ENCODE results near the gene S100A4.

The S100A4 gene

GRCh38 chr1:153547560-153548551 lies 2.2 kb upstream of the S100A4 start:
- Mint-ChIP-seq H3K4me1 (peaks cover 26% of the 10 kb centered on the region), H3K36me3 (peaks cover 4% of the 10 kb centered on the region), H3K27ac (no peak overlapping the region), H3K9me3 (no peaks in the 10 kb centered on the region), H3K4me3 (no peak overlapping the region), H3K27me3 (peaks cover 2% of the 10 kb centered on the region)
- no peak for ATAC-seq (ENCODE audit: low read depth)
- no peak for DNase-seq (ENCODE audit: low spot score in 2 of 2)

GRCh38 chr1:153546796-153547559 lies 1.4 kb upstream of the S100A4 start:
- peaks cover 4% of the 10 kb centered on the region for H3K36me3 Mint-ChIP-seq
- H3K27ac Mint-ChIP-seq = no peak overlapping the region
- H3K27me3 Mint-ChIP-seq = peaks cover 2% of the 10 kb centered on the region
- DNase-seq (ENCODE audit: low spot score in 2 of 2) (no peak), ATAC-seq (ENCODE audit: low read depth) (no peak)
- H3K9me3 Mint-ChIP-seq = no peaks in the 10 kb centered on the region
- H3K4me1 Mint-ChIP-seq = peaks cover 29% of the 10 kb centered on the region
- no peak overlapping the region for H3K4me3 Mint-ChIP-seq

- Mint-ChIP-seq H3K27ac (no peak overlapping the region), H3K36me3 (peaks cover 4% of the 10 kb centered on the region), H3K4me1 (peaks cover 35% of the 10 kb centered on the region), H3K4me3 (peak overlapping the region; percentile 24), H3K9me3 (no peaks in the 10 kb centered on the region), H3K27me3 (peaks cover 2% of the 10 kb centered on the region)
- DNase-seq (ENCODE audit: low spot score in 2 of 2) = no peak
- no peak for ATAC-seq (ENCODE audit: low read depth)
Measured at GRCh38 chr1:153546371-153546770, 765 bp upstream of the S100A4 start.

- Mint-ChIP-seq H3K4me1 (peaks cover 53% of the 10 kb centered on the region), H3K36me3 (peaks cover 4% of the 10 kb centered on the region), H3K4me3 (peak overlapping the region; percentile 91), H3K9me3 (no peaks in the 10 kb centered on the region), H3K27ac (peak overlapping the region; percentile 90), H3K27me3 (no peaks in the 10 kb centered on the region)
- DNase-seq (ENCODE audit: low spot score in 2 of 2) = no peak
- ATAC-seq (ENCODE audit: low read depth) = no peak
Measured at GRCh38 chr1:153544453-153545066, 1.0 kb downstream of the S100A4 start.

- no peak for ATAC-seq (ENCODE audit: low read depth)
- Mint-ChIP-seq H3K4me1 (peaks cover 55% of the 10 kb centered on the region), H3K9me3 (no peaks in the 10 kb centered on the region), H3K4me3 (no peak overlapping the region), H3K36me3 (peaks cover 4% of the 10 kb centered on the region), H3K27me3 (no peaks in the 10 kb centered on the region), H3K27ac (no peak overlapping the region)
- DNase-seq (ENCODE audit: low spot score in 2 of 2) = no peak
Measured at GRCh38 chr1:153543736-153544135, 1.9 kb downstream of the S100A4 start.

GRCh38 chr1:153542956-153543711 lies 2.5 kb downstream of the S100A4 start:
- Mint-ChIP-seq H3K27ac (no peak overlapping the region), H3K36me3 (peaks cover 4% of the 10 kb centered on the region), H3K4me3 (no peak overlapping the region), H3K27me3 (no peaks in the 10 kb centered on the region), H3K4me1 (peaks cover 55% of the 10 kb centered on the region), H3K9me3 (no peaks in the 10 kb centered on the region)
- DNase-seq (ENCODE audit: low spot score in 2 of 2) (no peak), ATAC-seq (ENCODE audit: low read depth) (no peak)

- H3K27ac Mint-ChIP-seq = peak overlapping the region; percentile 51
- H3K36me3 Mint-ChIP-seq = peaks cover 4% of the 10 kb centered on the region
- no peak for DNase-seq (ENCODE audit: low spot score in 2 of 2)
- H3K4me3 Mint-ChIP-seq = peak overlapping the region; percentile 61
- no peak for ATAC-seq (ENCODE audit: low read depth)
- peaks cover 56% of the 10 kb centered on the region for H3K4me1 Mint-ChIP-seq
- H3K9me3 Mint-ChIP-seq = no peaks in the 10 kb centered on the region
- H3K27me3 Mint-ChIP-seq = no peaks in the 10 kb centered on the region
Measured at GRCh38 chr1:153541641-153542590, 3.7 kb downstream of the S100A4 start.

- Mint-ChIP-seq H3K36me3 (peaks cover 4% of the 10 kb centered on the region), H3K4me1 (peaks cover 58% of the 10 kb centered on the region), H3K9me3 (no peaks in the 10 kb centered on the region), H3K27me3 (no peaks in the 10 kb centered on the region), H3K4me3 (peak within 1 kb of the TSS; percentile 61), H3K27ac (peak within 1 kb of the TSS; percentile 51)
- ATAC-seq (ENCODE audit: low read depth) = peak; percentile 35
- DNase-seq (ENCODE audit: low spot score in 2 of 2) = no peak
Measured at GRCh38 chr1:153540394-153541361, 4.9 kb downstream of the S100A4 start, which contains the start of gene S100A5. TSS of gene S100A5 (minus strand) at chr1:153540934. CDS start at chr1:153540191, 743 bp downstream.

- Mint-ChIP-seq H3K4me3 (no peak overlapping the region), H3K4me1 (peaks cover 54% of the 10 kb centered on the region), H3K9me3 (no peaks in the 10 kb centered on the region), H3K27ac (peak overlapping the region; percentile 10), H3K36me3 (peaks cover 5% of the 10 kb centered on the region), H3K27me3 (no peaks in the 10 kb centered on the region)
- ATAC-seq (ENCODE audit: low read depth) = no peak
- DNase-seq (ENCODE audit: low spot score in 2 of 2) = no peak
Measured at GRCh38 chr1:153539395-153540093, 6.1 kb downstream of the S100A4 start.

- ATAC-seq (ENCODE audit: low read depth) (no peak), DNase-seq (ENCODE audit: low spot score in 2 of 2) (no peak)
- no peaks in the 10 kb centered on the region for H3K27me3 Mint-ChIP-seq
- peaks cover 3% of the 10 kb centered on the region for H3K36me3 Mint-ChIP-seq
- H3K4me3 Mint-ChIP-seq = no peak overlapping the region
- no peaks in the 10 kb centered on the region for H3K9me3 Mint-ChIP-seq
- H3K4me1 Mint-ChIP-seq = peaks cover 55% of the 10 kb centered on the region
- no peak overlapping the region for H3K27ac Mint-ChIP-seq
Measured at GRCh38 chr1:153538315-153538821, 7.2 kb downstream of the S100A4 start.

- Mint-ChIP-seq H3K9me3 (no peaks in the 10 kb centered on the region), H3K4me3 (peak overlapping the region; percentile 47), H3K27me3 (no peaks in the 10 kb centered on the region), H3K4me1 (peaks cover 64% of the 10 kb centered on the region), H3K36me3 (peaks cover 4% of the 10 kb centered on the region), H3K27ac (no peak overlapping the region)
- no peak for DNase-seq (ENCODE audit: low spot score in 2 of 2)
- no peak for ATAC-seq (ENCODE audit: low read depth)
Measured at GRCh38 chr1:153537376-153537730, 8.3 kb downstream of the S100A4 start.

Data from memory B cell (primary cell).